GM12801 (cell line): ENCODE measurements around the gene AIF1L.

ENCODE experiments used
- TF ChIP-seq, protein P1 (sequence below): IDR thresholded peaks from one replicate; pipeline ENCODE4 v1.5.1; 2011; ENCODE audit warnings: control low read depth; ENCODE audit not compliant: insufficient read length; ENCODE audit errors: extremely low read depth

The AIF1L gene

GRCh38 chr9:131097126-131097947 lies 1.0 kb downstream of the AIF1L start:
- TF ChIP-seq, protein P1, sequence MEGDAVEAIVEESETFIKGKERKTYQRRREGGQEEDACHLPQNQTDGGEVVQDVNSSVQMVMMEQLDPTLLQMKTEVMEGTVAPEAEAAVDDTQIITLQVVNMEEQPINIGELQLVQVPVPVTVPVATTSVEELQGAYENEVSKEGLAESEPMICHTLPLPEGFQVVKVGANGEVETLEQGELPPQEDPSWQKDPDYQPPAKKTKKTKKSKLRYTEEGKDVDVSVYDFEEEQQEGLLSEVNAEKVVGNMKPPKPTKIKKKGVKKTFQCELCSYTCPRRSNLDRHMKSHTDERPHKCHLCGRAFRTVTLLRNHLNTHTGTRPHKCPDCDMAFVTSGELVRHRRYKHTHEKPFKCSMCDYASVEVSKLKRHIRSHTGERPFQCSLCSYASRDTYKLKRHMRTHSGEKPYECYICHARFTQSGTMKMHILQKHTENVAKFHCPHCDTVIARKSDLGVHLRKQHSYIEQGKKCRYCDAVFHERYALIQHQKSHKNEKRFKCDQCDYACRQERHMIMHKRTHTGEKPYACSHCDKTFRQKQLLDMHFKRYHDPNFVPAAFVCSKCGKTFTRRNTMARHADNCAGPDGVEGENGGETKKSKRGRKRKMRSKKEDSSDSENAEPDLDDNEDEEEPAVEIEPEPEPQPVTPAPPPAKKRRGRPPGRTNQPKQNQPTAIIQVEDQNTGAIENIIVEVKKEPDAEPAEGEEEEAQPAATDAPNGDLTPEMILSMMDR = no peak

GRCh38 chr9:131097948-131098278 lies 1.6 kb downstream of the AIF1L start:
- TF ChIP-seq, protein P1 = no peak

DNA sequence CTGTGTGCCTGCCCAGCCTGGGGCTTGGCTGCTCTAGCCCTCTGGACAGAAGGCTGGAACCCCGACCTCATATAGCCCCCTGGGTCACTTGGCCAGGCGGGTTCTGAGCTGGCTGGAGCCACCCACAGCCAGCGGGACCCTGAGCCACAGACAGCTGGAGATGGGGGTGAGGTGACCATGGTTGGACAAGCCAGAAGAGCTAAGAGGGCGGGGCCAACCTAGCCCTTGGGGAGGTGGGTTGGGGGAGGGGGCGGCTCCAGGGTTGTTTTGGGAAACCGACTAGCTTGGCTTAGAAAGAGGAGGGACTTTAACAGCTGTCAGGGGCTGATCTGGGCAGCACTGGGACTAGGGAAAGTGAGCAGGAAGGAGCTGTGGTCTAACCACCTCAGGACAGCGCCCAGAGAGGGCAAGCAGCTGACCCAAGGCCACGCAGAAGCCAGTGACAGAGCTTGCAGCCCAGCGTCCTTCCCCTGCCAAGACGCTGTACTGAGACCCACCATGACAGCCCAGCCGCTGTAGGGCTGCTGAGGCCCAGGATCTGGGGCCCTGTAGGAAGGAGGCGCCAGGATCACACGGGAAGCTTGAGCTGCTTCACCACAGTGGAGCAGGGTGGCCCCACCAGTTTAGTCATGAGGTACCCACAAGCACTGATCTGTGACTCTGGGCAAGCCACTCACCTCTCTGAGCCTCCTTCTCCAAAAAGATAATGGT lies 2.2 kb downstream of the AIF1L start:
- TF ChIP-seq, protein P1 = no peak

DNA sequence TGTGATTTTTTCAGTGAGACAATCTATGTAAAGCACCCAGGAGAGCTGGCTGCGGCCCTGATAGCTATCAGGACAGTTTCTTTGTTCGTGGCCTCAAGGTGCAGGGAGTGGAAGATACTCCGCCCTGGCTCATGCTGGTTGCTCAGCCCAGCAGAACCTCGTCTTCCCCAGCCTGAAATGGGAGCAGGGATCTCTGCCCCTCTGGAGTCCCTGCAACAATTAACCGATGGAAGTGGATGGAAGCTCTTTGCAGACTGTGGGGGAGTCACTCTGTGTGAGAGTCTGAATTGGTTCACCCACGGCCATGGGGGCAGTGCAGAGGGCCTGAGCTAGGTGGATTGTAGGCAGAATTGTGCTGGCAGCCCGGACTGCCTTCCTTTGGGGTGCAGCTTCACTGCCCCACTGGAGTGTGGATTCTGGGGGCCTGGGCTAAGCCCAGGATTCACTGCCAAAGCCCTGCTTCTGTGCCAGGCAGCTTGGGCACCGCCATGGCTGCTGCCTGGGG lies 2.8 kb downstream of the AIF1L start:
- TF ChIP-seq, protein P1 = no peak

- TF ChIP-seq, protein P1 = no peak
Measured at GRCh38 chr9:131100445-131100844, 4.1 kb downstream of the AIF1L start.

GRCh38 chr9:131101207-131101964 lies 5.1 kb downstream of the AIF1L start:
- TF ChIP-seq, protein P1 = no peak

DNA sequence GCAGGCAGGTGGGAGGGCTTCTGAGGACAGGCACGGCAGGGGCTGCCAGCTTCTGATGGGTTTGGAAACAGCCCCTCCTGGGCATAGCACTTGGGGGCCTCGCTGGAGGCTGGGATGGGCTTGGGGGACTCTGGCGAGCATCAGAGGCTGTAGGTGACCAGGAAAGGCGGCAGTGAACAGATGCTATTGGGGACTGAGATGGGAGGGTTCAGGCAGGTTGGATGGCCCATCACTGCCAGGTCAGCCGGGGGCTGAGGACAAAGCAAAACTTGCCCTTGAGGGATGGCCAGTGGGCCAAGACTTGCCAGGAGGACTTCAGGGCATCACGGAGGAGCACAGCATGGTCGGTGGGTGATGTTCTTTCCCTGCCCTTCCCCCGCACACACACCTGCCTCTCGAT lies 6.7 kb downstream of the AIF1L start:
- TF ChIP-seq, protein P1 = no peak
